ENCODE measurements around the gene DDX52.

DNA sequence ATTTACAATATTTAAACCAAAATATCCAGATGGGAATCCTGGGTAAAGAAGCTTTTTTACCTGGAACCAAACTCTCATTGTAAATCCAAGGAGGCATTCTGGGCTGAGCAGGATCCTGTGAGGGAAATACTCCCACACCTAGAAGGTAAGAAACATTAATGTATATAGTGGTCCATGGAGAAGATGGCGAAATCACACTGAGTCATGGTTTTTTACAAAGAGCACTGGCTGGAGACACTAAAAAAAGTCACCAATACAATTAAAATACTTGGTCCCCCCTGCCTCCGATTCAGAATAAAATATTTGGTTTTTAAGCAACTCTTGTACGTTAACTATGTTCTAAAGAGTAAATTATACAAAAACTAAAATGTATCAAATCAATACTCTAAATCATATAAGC lies 67.0 kb downstream of the DDX52 start:
- no peak for TF ChIP-seq POLR2A (IDR thresholded peaks at IDR 0.05)
- TF ChIP-seq, protein P1, sequence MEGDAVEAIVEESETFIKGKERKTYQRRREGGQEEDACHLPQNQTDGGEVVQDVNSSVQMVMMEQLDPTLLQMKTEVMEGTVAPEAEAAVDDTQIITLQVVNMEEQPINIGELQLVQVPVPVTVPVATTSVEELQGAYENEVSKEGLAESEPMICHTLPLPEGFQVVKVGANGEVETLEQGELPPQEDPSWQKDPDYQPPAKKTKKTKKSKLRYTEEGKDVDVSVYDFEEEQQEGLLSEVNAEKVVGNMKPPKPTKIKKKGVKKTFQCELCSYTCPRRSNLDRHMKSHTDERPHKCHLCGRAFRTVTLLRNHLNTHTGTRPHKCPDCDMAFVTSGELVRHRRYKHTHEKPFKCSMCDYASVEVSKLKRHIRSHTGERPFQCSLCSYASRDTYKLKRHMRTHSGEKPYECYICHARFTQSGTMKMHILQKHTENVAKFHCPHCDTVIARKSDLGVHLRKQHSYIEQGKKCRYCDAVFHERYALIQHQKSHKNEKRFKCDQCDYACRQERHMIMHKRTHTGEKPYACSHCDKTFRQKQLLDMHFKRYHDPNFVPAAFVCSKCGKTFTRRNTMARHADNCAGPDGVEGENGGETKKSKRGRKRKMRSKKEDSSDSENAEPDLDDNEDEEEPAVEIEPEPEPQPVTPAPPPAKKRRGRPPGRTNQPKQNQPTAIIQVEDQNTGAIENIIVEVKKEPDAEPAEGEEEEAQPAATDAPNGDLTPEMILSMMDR (IDR thresholded peaks at IDR 0.05), result no peak

Measured in Peyer's patch (tissue), 4 donors.